Esophagus muscularis mucosa (tissue), 4 donors: Measurements from ENCODE around the gene COLEC12. TPM values are rescaled to one million over a fixed set of nuclear protein-coding genes. Genes with fewer than 3 reads are reported as not detected.
A peak's percentile ranks its signal among the peaks of the same experiment; 100 is the strongest.

Experiments used
- DNase-seq: peaks from one replicate; pipeline ENCODE4 v3.0.0-alpha.2; 2017; ENCODE audit errors: extremely low spot score
- H3K27ac ChIP-seq, 4 donors: fragments of 200-600 bp; sonication (generic); replicated peaks in 1 of 4; 1 replicate in 3 of 4; 2 replicates in 1 of 4; pipeline ENCODE4 v1.5.1; 2016 to 2019; ENCODE audit warnings: mild to moderate bottlenecking in 1 of 4
- H3K27me3 ChIP-seq, 4 donors: fragments of 200-600 bp; sonication (generic); one replicate each; pipeline versions ENCODE4 v1.5.1 to v1.6.0; 2016 to 2019
- H3K36me3 ChIP-seq, 4 donors: fragments of 200-600 bp; sonication (generic); one replicate each; pipeline ENCODE4 v1.5.1; 2016 to 2019
- H3K4me1 ChIP-seq, 4 donors: fragments of 200-600 bp; sonication (generic); one replicate each; pipeline ENCODE4 v1.5.1; 2016 to 2019
- H3K4me3 ChIP-seq, 4 donors: fragments of 200-600 bp; sonication (generic); 1 replicate in 2 of 4; 2 replicates in 2 of 4; pipeline ENCODE4 v1.5.1; 2016 to 2019; ENCODE audit warnings: mild to moderate bottlenecking in 4 of 4, moderate library complexity in 1 of 4
- H3K9me3 ChIP-seq, 4 donors: fragments of 200-600 bp; sonication (generic); 1 replicate in 3 of 4; 2 replicates in 1 of 4; pipeline ENCODE4 v1.5.1; 2016 to 2019
- EP300 ChIP-seq: sonication (generic); formaldehyde crosslinking; IDR thresholded peaks from one replicate; pipeline ENCODE4 v1.6.1; 2017; ENCODE audit warnings: antibody characterized with exemption
- POLR2A ChIP-seq: fragments of 450-650 bp; IDR thresholded peaks from one replicate; pipeline ENCODE4 v1.6.1; 2017; ENCODE audit warnings: antibody characterized with exemption, moderate library complexity, mild to moderate bottlenecking, low read depth
- POLR2AphosphoS5 ChIP-seq, 2 donors: sonication (generic); formaldehyde crosslinking; IDR thresholded peaks; one replicate each; pipeline ENCODE4 v1.6.1; 2017; ENCODE audit warnings: antibody characterized with exemption in 2 of 2
- WGBS: methylation state at CpG from one replicate; pipeline ENCODE4 v1.1.5; 2018; 5-methylcytosine and 5-hydroxymethylcytosine counted together
- intact Hi-C: fragments of 100-400 bp; cut with DNase I; formaldehyde crosslinking; loops from one replicate; pipeline ENCODE4 v1.15.1; 2023
- total RNA-seq, 4 donors: library from RNA; depleted of rRNA; stranded (reverse); fragments of >200 nt; gene quantifications; one replicate each; pipeline versions ENCODE4 v1.1.0 to v1.2.1, GENCODE V29; 2016
- TF ChIP-seq, protein P1 (sequence below), 3 experiments: fragments of 200-600 bp in 2 of 3; fragments of 450-650 bp in 1 of 3; sonication (generic) in 2 of 3; IDR thresholded peaks; one replicate each; pipeline ENCODE4 v1.5.1; 2017 to 2019; ENCODE audit warnings: antibody characterized with exemption in 3 of 3, mild to moderate bottlenecking in 2 of 3, moderate library complexity in 1 of 3

COLEC12 gene
- total RNA-seq, 4 donors from 2014 or later, result 17.9 to 36.4 (median 23.5) TPM

DNA sequence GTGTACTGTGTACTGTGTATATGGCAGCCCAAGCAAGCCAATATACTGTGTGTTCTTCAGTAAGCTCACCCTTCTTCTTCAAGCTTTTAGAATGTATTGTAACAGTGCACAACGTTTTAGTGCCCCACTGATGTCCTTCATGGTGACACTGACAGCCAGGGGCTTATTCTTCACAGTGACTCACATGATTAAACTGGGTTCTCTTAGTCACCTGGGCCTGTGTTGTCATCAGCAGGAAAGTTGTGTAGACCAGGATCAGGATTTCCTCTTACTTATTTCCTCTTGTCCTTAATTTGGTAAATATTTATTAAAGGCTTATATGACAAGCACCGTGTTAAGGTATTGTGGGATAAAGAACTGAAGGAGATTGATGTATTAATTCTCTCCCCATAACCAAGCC lies 164.8 kb downstream of the COLEC12 start:
- H3K4me1 ChIP-seq, result peaks cover 12 to 20% (median 17%) of the 10 kb centered on the region in 4 donors
- WGBS, result 53% methylated on average over 2 of the region's 2 CpGs
- no peaks in the 10 kb centered on the region for H3K9me3 ChIP-seq
- no peak overlapping the region for H3K4me3 ChIP-seq
- no peaks in the 10 kb centered on the region for H3K27me3 ChIP-seq
- intact Hi-C loops, result no loop called here
- H3K36me3 ChIP-seq, result peaks cover 0 to 13% (median 2%) of the 10 kb centered on the region in 4 donors
- TF ChIP-seq EP300 (no peak), POLR2AphosphoS5 (IDR thresholded peaks at IDR 0.05) (no peak), POLR2A (no peak)
- TF ChIP-seq, protein P1, sequence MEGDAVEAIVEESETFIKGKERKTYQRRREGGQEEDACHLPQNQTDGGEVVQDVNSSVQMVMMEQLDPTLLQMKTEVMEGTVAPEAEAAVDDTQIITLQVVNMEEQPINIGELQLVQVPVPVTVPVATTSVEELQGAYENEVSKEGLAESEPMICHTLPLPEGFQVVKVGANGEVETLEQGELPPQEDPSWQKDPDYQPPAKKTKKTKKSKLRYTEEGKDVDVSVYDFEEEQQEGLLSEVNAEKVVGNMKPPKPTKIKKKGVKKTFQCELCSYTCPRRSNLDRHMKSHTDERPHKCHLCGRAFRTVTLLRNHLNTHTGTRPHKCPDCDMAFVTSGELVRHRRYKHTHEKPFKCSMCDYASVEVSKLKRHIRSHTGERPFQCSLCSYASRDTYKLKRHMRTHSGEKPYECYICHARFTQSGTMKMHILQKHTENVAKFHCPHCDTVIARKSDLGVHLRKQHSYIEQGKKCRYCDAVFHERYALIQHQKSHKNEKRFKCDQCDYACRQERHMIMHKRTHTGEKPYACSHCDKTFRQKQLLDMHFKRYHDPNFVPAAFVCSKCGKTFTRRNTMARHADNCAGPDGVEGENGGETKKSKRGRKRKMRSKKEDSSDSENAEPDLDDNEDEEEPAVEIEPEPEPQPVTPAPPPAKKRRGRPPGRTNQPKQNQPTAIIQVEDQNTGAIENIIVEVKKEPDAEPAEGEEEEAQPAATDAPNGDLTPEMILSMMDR (IDR thresholded peaks at IDR 0.05), result no peak
- H3K27ac ChIP-seq, result no peak overlapping the region
- DNase-seq, result no peak

- intact Hi-C loops, result no loop called here
- Histone ChIP-seq H3K36me3 (peaks cover 0 to 13% (median 2%) of the 10 kb centered on the region in 4 donors), H3K4me1 (peaks cover 11 to 20% (median 13%) of the 10 kb centered on the region in 4 donors), H3K4me3 (no peak overlapping the region), H3K27me3 (no peaks in the 10 kb centered on the region), H3K9me3 (no peaks in the 10 kb centered on the region), H3K27ac (no peak overlapping the region)
- TF ChIP-seq POLR2A (no peak), EP300 (no peak), POLR2AphosphoS5 (IDR thresholded peaks at IDR 0.05) (no peak)
- TF ChIP-seq, protein P1 (IDR thresholded peaks at IDR 0.05), result no peak
- DNase-seq, result no peak
- 90% methylated on average over 6 of the region's 15 CpGs for WGBS
Measured at GRCh38 chr18:334575-335132, 165.8 kb downstream of the COLEC12 start.

DNA sequence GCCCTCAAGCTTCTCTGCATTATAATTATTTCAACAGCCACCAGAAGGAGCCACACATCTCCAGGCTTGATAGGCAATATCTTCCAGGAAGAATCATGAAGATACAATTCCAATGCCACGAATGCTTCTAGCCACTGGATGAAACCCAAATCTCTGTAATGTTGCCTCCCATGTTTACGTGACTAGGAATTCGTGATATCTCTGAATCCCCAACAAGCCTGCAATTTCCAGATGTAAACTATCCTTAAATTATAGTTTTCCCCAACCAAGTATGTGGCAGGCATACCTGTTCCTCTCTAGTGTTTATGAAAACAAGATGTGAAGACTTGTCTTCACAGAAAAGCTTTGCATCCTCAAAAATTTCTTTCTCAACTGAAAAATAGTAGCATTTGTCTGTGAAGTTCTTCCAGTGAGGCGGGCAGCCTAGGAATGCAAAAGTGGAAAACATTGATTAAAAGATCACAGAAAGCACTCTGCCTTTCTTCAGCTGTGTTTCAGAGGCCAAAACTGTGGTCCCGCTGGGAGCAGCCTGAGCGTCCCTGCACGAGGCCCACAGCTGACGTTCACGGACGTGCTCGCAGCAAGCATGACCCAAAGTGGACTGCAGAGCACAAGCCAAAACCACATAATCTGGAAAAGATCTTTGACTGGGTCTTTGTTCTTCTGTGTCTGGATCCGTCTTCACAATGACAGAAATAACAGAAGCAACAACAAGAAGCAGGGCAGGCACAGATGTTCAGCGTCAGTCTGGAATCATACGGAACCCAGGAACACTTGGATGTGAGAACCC lies 167.6 kb downstream of the COLEC12 start:
- Histone ChIP-seq H3K4me1 (peaks cover 11 to 30% (median 19%) of the 10 kb centered on the region in 4 donors), H3K4me3 (no peak overlapping the region), H3K36me3 (peaks cover 0 to 13% (median 2%) of the 10 kb centered on the region in 4 donors), H3K9me3 (no peaks in the 10 kb centered on the region), H3K27me3 (no peaks in the 10 kb centered on the region), H3K27ac (peak overlapping the region; percentile 4 to 34 (median 29))
- no peak for DNase-seq
- intact Hi-C loops, result no loop called here
- 59% methylated on average over 14 of the region's 14 CpGs for WGBS
- TF ChIP-seq POLR2A (no peak), POLR2AphosphoS5 (IDR thresholded peaks at IDR 0.05) (peak in 1 of 2 donors; percentile 32)

- TF ChIP-seq, protein P1 (IDR thresholded peaks at IDR 0.05), result no peak
- TF ChIP-seq POLR2AphosphoS5 (IDR thresholded peaks at IDR 0.05) (peak in 1 of 2 donors; percentile 5), POLR2A (no peak), EP300 (no peak)
- 68% methylated on average over 4 of the region's 4 CpGs for WGBS
Measured at GRCh38 chr18:332007-332406, 168.5 kb downstream of the COLEC12 start.

GRCh38 chr18:331221-331821 lies 169.2 kb downstream of the COLEC12 start:
- Histone ChIP-seq H3K27ac (no peak overlapping the region), H3K9me3 (no peaks in the 10 kb centered on the region), H3K4me3 (no peak overlapping the region), H3K27me3 (no peaks in the 10 kb centered on the region), H3K4me1 (peaks cover 11 to 30% (median 19%) of the 10 kb centered on the region in 4 donors), H3K36me3 (peaks cover 0 to 13% (median 2%) of the 10 kb centered on the region in 4 donors)
- WGBS, result 56% methylated on average over 12 of the region's 12 CpGs
- intact Hi-C loops, result no loop called here
- TF ChIP-seq EP300, result no peak
- DNase-seq, result no peak

More at GRCh38 chr18:332007-332406, 168.5 kb downstream of the COLEC12 start:
- peak overlapping the region in 1 of 4 donors; percentile 4 for H3K27ac ChIP-seq
- peaks cover 11 to 30% (median 19%) of the 10 kb centered on the region in 4 donors for H3K4me1 ChIP-seq
- peaks cover 0 to 13% (median 2%) of the 10 kb centered on the region in 4 donors for H3K36me3 ChIP-seq
- no peak for DNase-seq
- H3K9me3 ChIP-seq, result no peaks in the 10 kb centered on the region
- H3K27me3 ChIP-seq, result no peaks in the 10 kb centered on the region
- no peak overlapping the region for H3K4me3 ChIP-seq
- intact Hi-C loops, result no loop called here
